Stimulated activated CD8-positive, alpha-beta memory T cell treated with anti-CD3 and anti-CD28 coated beads, Interleukin-7, amount 100 ng/mL, for 48 hours (primary cell): ENCODE results near the gene HNRNPDL.
"Not testable (repeated sequence)": the region's sequence is repeated elsewhere in the genome, so short reads cannot be mapped to it uniquely, and the experiment has no call there.

Experiments
- DNase-seq, 2 donors: peaks; one replicate each; pipeline ENCODE4 v3.0.0-alpha.2; 2020; ENCODE audit warnings: low read depth in 1 of 2; ENCODE audit errors: extremely low read depth in 1 of 2

Gene HNRNPDL

DNA sequence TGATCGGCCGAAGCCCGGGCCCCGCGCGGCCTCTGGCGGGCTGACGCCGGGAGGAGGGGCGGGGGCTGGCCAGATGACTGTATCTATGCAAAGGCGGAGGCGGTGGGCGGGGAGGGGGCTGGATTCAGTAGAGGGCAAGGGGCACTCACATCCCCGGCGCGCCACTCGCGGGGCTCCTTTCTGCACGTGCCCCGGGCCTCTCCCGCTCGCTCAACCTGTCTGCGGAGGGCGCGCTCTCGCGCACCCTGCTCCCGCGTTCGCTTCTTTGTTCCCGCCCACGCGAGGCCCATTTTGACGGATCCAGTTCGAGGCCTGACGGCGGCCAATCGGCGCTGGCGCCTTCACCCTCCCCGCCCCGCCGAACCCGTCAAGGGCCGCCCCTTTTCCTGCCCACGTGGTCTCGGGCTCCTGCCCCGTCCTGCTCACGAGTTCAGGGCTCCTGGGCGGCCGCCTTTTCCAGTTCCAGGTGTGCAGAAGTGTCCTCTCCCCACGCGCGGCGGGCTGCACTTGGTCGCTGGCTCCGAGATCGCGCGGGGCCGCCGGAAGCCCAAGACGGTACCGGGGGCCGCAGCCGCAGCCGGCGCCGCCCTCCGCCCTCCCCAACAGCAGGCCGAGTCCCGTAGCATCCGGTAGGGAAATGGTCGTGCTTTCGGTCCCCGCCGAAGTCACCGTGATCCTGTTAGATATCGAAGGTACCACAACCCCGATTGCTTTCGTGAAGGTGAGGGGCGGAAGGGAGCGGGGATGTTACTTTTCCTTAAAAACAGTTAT is at the start of gene HNRNPDL, which contains the start of gene ENOPH1:
TSS of gene HNRNPDL (minus strand) at position 270 of the 771 bp plus-strand sequence. CDS start 772 bp downstream, outside the sequence.
TSS of gene ENOPH1 (plus strand) at position 398 of the 771 bp plus-strand sequence. CDS start at position 638, 240 bp downstream.
- DNase-seq: peak; percentile 97 to 99

DNA sequence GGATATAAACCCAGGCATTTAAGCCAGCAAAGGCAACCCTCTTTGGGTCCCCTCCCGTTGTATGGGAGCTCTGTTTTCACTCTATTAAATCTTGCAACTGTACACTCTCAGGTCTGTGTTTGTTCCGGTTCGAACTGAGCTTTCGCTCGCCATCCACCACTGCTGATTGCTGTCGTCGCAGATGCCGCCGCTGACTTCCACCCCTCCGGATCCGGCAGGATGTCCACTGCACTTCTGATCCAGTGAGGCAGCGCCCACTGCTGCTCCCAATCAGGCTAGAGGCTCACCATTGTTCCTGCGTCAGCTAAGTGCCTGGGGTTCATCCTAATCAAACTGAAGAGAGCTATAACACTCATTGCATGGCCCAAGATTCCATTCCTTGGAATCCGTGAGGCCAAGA is 49.3 kb upstream of the HNRNPDL start:
- no peak for DNase-seq

DNA sequence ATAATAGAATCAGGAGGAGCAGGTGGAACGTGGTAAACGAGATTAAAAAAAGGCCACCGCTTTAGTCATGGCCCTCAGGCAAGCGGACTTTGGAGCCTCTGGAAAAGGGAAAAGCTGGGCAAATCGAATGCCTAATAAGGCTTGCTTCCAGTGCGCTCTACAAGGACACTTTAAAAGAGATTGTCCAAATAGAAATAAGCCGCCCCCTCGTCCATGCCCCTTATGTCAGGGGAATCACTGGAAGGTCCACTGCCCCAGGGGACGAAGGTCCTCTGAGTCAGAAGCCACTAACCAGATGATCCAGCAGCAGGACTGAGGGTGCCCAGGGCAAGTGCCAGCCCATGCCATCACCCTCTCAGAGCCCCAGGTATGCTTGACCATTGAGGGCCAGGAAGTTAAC is 47.2 kb upstream of the HNRNPDL start:
- DNase-seq: not testable (repeated sequence)

DNA sequence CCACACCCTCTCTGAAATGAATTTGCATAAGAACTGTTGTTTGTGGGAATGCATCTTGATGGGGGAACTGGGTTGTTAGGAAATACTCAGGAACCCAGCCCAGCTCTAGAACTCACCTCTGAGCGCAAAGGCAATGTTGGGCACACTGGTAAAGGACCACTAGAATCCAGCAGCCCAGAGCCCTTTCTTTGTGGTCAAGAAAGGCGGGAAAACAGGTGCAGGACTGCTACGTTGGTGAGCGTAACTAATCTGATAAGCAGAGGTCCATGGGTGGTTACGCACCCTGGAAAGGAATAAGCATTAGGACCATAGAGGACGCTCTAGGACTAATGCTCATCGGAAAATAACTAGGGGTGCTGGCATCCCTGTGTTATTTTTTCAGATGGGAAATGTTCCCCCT is 45.7 kb upstream of the HNRNPDL start:
- not testable (repeated sequence) for DNase-seq

DNA sequence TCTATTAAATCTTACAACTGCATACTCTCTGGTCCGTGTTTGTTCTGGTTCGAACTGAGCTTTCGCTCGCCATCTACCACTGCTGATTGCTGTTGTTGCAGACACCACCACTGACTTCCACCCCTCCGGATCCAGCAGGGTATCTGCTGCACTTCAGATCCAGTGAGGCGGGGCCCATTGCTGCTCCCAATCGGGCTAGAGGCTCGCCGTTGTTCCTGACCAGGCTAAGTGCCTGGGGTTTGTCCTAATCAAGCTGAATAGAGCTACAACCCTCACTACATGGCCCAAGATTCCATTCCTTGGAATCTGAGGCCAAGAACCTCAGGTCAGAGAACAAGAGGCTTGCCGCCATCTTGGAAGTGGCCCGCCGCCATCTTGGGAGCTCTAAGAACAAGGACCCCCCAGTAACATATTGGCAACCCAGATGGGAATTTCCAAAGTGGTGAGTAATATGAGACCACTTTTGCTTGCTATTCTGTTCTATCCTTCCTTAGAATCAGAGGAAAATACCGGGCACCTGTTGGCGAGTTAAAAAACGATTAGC is 43.4 kb upstream of the HNRNPDL start:
- DNase-seq: no peak

DNA sequence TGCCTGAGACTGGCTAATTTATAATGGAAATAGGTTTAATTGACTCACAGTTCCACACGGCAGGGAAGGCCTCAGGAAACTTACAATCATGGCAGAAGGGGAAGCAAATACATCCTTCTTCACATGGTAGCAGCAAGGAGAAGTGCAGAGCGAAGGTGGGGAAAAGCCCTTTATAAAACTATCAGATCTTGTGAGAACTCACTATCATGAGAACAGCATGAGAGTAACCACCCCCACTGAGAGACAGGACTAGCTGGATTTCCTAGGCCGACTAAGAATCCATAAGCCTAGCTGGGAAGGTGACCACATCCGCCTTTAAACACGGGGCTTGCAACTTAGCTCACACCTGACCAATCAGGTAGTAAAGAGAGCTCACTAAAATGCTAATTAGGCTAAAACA is 42.8 kb upstream of the HNRNPDL start:
- not testable (repeated sequence) for DNase-seq

DNA sequence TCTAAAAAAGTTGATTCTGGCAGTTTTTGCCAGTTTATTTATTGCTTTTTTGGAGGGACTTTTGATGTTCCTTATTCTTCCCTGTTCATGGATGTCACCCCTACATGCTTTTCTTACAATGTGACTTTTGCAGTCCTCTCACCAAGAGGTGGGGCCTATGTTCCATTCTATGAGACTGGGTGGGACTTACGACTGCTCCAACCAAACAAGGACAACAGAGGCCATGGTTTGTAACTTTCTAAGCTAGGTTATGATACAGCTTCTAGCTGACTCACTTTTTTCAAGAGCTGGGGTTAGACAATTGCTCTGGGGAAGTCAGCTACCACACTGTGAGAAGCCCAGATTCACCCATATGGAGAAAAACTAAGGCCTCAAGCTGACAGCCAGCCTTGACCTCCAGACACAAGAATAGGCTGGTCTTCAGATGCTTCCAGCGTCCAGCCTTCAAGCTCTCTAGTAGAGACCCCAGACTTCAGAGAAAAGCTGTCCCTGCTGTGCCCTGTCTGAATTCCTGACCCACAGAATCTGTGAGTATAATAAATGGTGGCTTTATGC is 39.6 kb upstream of the HNRNPDL start:
- no peak for DNase-seq

DNA sequence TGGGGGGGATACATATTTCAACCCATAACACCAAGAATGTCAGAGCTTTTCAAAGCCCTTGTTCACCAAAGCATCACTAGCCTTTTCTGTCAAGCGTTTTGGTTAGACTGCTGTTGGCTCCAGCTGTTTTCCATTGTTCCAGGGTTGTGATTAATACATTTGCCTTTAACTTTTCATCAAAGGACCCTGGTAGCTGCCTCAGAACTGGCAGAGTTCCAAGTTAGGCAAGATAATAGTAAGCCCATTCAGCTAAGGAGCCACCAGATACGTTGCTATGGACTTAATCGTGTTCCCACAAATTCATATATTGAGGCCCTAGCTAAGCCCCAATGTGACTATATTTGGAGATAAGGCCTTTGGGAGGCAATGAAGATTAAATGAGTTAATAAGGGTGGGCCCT is 37.2 kb upstream of the HNRNPDL start:
- no peak for DNase-seq

DNA sequence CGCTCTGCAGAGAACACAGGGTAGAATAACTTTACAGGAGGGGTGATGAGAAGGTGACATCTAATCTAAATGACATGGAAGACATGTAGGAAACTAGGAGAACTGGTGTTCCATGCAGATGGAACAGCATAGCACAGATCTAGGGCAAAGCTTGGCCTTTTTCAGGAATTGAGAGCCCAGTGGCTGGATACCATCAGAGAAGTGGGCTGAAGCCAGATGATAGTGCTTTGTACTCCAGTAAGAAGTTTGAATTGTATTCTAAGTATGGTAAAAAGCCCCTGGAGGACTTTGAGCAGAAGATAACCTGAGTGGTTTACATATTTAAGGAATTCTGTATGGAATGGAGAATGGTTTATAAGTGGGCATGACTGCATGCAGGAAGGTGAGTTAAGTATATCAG is 33.0 kb upstream of the HNRNPDL start:
- no peak for DNase-seq

DNA sequence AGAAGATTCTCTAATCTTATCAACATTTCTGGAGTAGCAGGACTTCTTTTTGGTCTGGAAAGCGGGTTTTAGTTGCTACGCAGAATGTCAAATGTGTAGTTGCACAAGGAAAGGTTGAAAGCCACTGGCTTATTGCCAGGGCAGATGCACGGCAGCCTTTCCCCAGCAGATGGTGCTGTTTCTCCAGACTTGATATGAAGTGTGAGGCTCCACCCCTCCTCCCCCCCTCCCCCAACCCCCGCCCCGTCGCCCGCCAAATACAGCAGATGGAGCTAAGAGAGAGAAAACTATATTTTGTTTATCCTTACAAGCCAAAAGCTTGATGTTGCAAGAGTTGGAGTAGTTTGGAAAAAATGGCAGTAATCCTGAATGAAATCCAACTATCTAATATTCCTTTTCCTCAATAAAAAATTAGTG is 32.2 kb upstream of the HNRNPDL start:
- DNase-seq: peak; percentile 51 to 66

DNA sequence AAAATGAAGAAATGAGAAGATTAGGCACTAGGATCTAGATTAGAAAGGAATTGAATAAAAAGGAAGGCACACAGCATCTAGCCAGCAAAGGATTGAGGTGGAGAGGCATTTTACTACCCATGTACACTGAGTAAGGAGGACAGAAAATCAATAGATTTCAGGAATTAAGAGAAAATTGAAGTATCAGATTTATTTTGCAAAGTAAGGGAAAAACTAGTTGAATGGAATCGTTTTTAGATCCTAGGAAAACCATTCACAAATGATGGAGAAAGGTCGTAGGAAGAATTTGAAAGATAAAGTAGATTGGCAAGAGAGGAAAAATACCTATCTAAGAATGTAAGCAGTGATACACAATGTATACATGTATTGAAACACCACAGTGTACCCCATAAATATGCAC is 31.4 kb upstream of the HNRNPDL start:
- no peak for DNase-seq

DNA sequence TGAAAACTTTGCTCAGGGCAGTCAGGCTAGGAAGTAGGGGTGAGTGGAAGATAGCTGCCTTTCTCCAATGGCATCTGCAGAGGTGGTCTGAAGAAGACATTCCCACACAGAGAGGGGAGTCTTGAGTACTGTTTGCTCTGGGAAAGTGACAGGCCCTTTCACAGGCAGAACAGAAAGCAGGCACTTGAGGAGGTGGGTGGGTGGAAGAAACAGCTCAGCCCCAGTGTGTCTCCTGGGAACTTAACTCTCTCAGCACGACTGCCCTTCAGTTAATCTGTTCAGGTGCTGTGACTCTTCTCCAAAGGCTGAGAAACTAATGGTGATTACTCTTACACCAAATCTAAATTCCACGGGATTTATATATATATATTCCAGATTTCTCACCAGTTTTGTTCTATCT is 28.5 kb upstream of the HNRNPDL start:
- DNase-seq: no peak

DNA sequence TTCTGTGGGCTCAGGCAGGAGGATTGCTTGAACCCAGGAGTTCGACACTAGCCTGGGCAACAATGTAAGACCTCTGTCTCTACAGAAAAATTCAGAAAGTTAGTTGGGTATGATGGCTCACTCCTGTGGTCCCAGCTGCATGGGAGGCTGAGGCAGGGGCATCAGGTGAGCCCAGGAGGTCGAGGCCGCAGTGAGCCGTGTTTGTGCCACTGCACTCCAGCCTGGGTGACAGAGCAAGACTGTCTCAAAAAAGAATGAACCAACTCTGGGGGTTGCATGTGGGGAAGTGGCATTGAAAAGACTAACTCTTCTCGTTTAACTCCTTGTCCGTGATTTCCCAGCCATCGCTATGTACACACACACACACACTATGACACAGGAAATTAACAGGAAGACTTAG is 27.0 kb upstream of the HNRNPDL start:
- DNase-seq: no peak

DNA sequence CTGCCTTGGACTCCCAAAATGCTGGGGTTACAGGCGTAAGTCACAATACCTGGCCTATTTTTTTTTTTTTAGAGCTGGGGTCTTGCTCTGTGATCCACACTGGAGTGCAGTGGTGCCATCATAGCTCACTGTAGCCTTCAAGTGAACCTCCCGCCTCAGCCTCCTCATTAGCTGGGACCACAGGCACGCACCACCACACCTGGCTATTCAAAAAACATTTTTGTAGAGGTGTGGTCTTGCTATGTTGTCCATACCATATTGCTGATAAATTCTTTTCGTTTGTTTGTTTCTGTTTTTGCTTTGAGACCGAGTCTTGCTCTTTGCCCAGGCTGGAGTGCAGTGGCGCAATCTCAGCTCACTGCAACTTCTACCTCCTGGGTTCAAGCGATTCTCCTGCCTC is 21.8 kb upstream of the HNRNPDL start:
- no peak for DNase-seq

DNA sequence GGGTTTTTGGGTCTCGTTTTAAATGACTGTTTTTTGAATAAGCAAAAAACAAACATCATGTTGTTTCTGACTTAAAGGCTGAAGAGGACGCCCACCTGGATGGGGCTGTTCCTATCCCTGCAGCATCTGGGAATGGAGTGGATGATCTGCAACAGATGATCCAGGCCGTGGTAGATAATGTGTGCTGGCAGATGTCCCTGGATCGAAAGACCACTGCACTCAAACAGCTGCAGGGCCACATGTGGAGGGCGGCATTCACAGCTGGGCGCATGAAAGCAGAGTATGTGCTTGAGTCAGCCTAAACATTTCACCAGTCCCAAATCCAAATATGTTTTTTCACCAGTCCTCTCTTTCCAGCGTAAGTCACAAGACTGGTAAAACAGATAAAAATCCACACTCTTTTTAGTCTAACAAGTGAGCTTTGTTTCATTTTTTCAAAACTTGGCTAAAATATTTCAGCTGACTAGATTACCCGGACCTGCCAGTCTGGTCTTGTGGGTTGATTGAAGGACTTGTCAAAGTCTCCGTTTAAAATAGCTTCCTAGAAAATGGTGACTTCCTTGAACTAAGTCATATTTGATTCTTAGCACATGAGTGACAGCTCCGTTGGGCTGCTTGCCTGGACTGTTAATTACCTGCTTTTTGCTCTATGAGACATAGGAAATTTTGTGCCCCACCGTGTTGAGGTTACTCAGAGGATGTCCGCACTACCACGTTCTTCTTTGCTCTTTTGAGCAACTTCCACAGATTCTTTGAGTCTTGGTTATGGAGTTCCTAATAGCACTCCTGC is 20.9 kb upstream of the HNRNPDL start:
- no peak for DNase-seq

DNA sequence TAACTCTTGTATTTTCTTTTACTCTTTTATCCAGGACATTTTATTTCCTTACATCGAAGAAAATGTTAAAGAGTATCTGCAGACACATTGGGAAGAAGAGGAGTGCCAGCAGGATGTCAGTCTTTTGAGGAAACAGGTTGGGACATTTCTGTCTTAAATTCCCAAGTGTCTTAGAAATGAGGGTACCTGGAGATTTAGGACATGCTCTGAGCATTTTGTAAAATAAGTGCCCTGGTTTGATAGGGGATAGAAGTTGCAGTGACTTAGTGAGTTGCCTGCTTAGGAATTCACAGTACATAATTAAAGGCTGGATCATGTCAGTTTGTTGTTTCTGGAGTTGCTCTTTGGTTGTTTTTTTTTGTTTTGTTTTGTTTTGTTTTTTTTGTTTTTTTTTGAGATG is 17.6 kb upstream of the HNRNPDL start:
- no peak for DNase-seq

DNA sequence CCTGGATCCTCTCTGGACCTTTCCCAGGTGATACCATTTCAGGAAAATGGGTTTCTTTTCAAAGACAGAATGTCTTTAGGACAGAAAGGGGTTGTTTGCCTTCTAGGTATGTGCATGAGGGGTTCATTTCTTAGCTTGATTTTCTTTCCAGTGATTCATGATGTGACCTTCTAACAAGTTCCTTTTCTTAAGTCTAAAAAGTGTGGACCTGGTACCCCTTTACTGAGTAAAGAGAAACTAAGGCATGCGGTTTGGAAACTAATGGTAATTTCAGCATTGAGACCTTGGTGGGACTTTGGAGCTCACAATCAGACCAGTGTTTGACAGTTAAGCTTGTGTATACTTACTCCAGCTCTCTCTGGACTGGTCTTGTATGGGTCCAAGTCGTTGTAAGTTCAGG is 8.8 kb upstream of the HNRNPDL start:
- no peak for DNase-seq

DNA sequence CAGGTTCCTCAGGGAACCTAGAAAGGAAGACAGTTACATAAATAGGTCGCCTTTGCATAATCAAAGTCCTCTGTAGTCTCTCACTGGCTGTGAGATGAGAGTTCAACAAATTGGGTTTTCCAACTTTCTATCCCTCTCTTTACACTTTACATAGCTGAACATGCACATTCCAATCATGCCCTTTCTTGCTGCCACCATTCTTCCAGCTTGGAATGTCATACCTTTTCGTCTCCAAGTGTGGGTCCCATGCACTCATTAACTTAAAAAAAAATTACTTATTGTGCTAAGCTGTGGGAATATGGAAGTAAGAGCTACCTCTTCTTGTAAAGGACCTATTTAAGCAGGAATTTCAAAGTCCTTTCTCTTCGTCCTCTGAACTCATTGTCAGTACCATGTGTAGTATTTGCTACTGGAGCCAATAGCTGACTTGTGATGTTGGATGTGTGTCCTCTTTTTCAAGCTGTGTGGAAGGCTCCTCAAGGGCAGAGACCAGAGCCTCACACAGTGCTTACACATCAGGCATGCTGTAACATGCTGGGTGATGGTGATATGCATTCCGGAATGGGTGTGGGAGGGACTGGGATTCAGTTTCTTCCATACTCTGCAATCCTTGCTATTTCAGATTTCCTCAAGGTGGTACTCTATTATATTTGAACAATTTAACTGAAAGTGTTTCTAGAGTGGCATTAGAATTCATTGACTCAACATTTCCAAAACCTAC is 7.2 kb upstream of the HNRNPDL start:
- no peak for DNase-seq

DNA sequence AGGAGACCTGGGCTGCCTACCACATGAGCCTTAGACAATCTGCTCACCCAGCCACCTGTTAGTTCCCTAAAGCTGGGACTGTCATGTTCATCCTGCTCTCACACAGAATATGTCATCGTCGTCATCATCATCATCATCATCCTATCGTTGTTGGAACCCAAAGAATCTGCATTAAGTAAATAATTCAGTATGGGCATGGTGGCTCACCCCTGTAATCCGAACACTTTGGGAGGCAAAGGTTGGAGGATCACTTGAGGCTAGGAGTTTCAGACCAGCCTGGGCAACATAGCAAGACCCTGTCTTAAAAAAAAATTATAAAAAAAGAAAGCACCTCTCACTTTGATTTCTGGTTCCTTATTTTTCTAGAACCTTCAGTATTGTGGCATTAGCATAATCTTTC is 6.5 kb upstream of the HNRNPDL start:
- DNase-seq: no peak

DNA sequence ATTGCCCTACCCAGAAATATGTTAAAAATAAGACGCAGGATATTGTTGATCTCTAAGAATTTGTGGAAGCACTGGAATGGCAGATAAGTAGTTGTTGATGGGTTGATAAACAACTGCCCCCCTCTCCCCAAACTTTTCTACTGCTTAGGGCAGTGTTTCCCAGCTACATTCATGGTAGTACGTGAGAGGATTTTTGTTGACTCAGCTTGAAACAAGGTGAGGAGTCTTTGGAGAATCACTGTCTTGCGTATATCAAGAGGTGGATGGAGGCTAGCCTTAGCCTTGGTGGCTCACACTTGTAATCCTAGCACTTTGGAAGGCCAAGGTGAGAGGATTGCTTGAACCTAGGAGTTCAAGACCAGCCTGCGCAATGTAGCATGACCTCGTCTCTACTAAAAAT is 5.9 kb upstream of the HNRNPDL start:
- no peak for DNase-seq

DNA sequence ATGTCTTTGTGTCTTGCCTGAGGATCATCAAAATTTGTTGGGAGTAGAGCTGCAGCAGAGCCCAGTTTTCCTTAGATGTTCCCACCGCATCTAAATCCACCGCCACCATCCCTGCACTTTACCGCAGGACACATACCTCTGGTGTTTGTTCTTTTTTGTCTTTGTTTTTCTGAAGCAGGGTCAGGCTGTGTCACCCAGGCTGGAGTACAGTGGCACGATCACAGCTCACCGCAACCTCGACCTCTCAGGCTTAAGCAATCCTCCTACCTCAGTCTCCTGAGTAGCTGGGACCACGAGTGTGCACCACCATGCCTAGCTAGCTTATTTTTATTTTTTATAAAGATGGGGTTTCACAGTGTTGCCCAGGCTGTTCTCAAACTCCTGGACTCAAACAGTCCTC is 4.7 kb upstream of the HNRNPDL start:
- no peak for DNase-seq
